K562 (cell line): ENCODE measurements around the gene SLC38A10. TPM values are rescaled to one million over a fixed set of nuclear protein-coding genes. Genes with fewer than 3 reads are reported as not detected.

Source experiments
- ASH1L ChIP-seq: fragments of 450-650 bp; IDR thresholded peaks from 2 replicates; pipeline ENCODE4 v1.6.1; 2018; ENCODE audit warnings: borderline replicate concordance, mild to moderate bottlenecking, low read depth; ENCODE audit not compliant: partially characterized antibody
- BMI1 ChIP-seq: fragments of 150-350 bp; IDR thresholded peaks from 2 replicates; pipeline ENCODE4 v1.6.1; 2014; ENCODE audit warnings: low read length
- CGGBP1 ChIP-seq: fragments of 250-450 bp; sonication (Bioruptor Pico); IDR thresholded peaks from 2 replicates; pipeline ENCODE4 v1.9.0; 2021; ENCODE audit warnings: mild to moderate bottlenecking
- CREB3L1 ChIP-seq: fragments of 450-650 bp; IDR thresholded peaks from 2 replicates; pipeline ENCODE4 v1.6.1; 2014; ENCODE audit warnings: low read depth, mild to moderate bottlenecking, moderate library complexity, borderline replicate concordance
- CREBBP ChIP-seq: IDR thresholded peaks from one replicate; pipeline ENCODE4 v1.6.1; 2012; ENCODE audit warnings: low read depth, mild to moderate bottlenecking, control low read depth, inconsistent platforms, low read length
- CTCFL ChIP-seq: IDR thresholded peaks from 2 replicates; pipeline ENCODE4 v1.6.1; 2011; ENCODE audit warnings: borderline replicate concordance, low read depth, mild to moderate bottlenecking, moderate library complexity, low read length; ENCODE audit not compliant: insufficient read depth, poor library complexity, severe bottlenecking
- GTF2B ChIP-seq: IDR thresholded peaks from 2 replicates; pipeline ENCODE4 v1.6.1; 2011; ENCODE audit not compliant: insufficient read length; ENCODE audit errors: extremely low read depth
- HDAC8 ChIP-seq: fragments of 450-650 bp; IDR thresholded peaks from 2 replicates; pipeline ENCODE4 v1.6.1; 2016; ENCODE audit warnings: mild to moderate bottlenecking, missing genetic modification characterization, moderate library complexity, missing compliant biosample characterization
- HNRNPL ChIP-seq: fragments of 200-400 bp; formaldehyde crosslinking; IDR thresholded peaks from 2 replicates; pipeline ENCODE4 v1.6.1; 2017; ENCODE audit warnings: low read depth, mild to moderate bottlenecking, low read length
- HNRNPLL ChIP-seq: fragments of 200-400 bp; formaldehyde crosslinking; IDR thresholded peaks from 2 replicates; pipeline ENCODE4 v1.6.1; 2017; ENCODE audit warnings: low read length, low read depth, mild to moderate bottlenecking; ENCODE audit not compliant: poor library complexity, severe bottlenecking
- MEF2A ChIP-seq: IDR thresholded peaks from 2 replicates; pipeline ENCODE4 v1.6.1; 2011; ENCODE audit warnings: low read depth, mild to moderate bottlenecking, low read length, moderate library complexity; ENCODE audit not compliant: control insufficient read depth
- PHTF2 ChIP-seq: fragments of 250-450 bp; sonication (Bioruptor Pico); IDR thresholded peaks from 2 replicates; pipeline ENCODE4 v1.5.0; 2021; ENCODE audit warnings: mild to moderate bottlenecking
- POLR2A ChIP-seq: fragments of 450-650 bp; conservative IDR thresholded peaks from 2 replicates; pipeline ENCODE4 v1.6.1; 2016
- RBM17 ChIP-seq: fragments of 200-400 bp; formaldehyde crosslinking; IDR thresholded peaks from 2 replicates; pipeline ENCODE4 v1.6.1; 2017; ENCODE audit warnings: low read depth, mild to moderate bottlenecking, low read length, borderline replicate concordance
- SMAD2 ChIP-seq: fragments of 150-350 bp; IDR thresholded peaks from 2 replicates; pipeline ENCODE4 v1.6.1; 2014; ENCODE audit warnings: low read depth, mild to moderate bottlenecking, low read length
- SMC3 ChIP-seq: conservative IDR thresholded peaks from 2 replicates; pipeline ENCODE4 v1.6.1; 2011; ENCODE audit warnings: low read depth, low read length, improper control_type of control experiment; ENCODE audit not compliant: insufficient read depth
- TCFL5 ChIP-seq: fragments of 250-450 bp; sonication (Bioruptor Pico); conservative IDR thresholded peaks from 2 replicates; pipeline ENCODE4 v1.6.1; 2021; ENCODE audit warnings: mild to moderate bottlenecking, moderate library complexity, matching md5 sums
- VEZF1 ChIP-seq: fragments of 200-800 bp; sonication (Bioruptor generic); IDR thresholded peaks from 2 replicates; pipeline ENCODE4 v1.6.1; 2017; ENCODE audit warnings: missing genetic modification characterization, missing compliant biosample characterization
- ZEB2 ChIP-seq: fragments of 450-650 bp; IDR thresholded peaks from 2 replicates; pipeline ENCODE4 v1.6.1; 2016
- ZNF121 ChIP-seq: sonication (generic); formaldehyde crosslinking; conservative IDR thresholded peaks from 2 replicates; pipeline ENCODE4 v1.8.0; 2022; ENCODE audit warnings: missing genetic modification reagents
- ZNF124 ChIP-seq: sonication (generic); formaldehyde crosslinking; IDR thresholded peaks from 2 replicates; pipeline ENCODE4 v1.8.1; 2022; ENCODE audit warnings: missing genetic modification reagents
- polyA plus RNA-seq, 8 experiments: library from polyadenylated mRNA; depleted of rRNA in 4 of 8; stranded (reverse) in 5 of 8; unstranded in 3 of 8; fragments of >200 nt; fragmentation: Nextera tagmentation in 2 of 8; fragmentation: Illumina TruSeq in 1 of 8; extraction: Ambion mirVana in 2 of 8; extraction: Trizol in 1 of 8; gene quantifications; 2 replicates each; pipeline versions ENCODE4 v1.2.1 to v1.2.3, GENCODE V29; 2011 to 2014; ENCODE audit warnings: inconsistent platforms in 1 of 8, missing spikeins in 1 of 8
- total RNA-seq, 7 experiments: library from RNA; depleted of rRNA in 6 of 7; stranded (reverse); fragments of >200 nt in 6 of 7; fragmentation: Illumina TruSeq in 2 of 7; extraction: Trizol in 2 of 7; gene quantifications; 2 replicates each; pipeline versions ENCODE4 v1.2.1 to v1.2.3, GENCODE V29; 2011 to 2021; ENCODE audit warnings: low replicate concordance in 1 of 7

Gene SLC38A10
- total and polyA plus RNA-seq, 9 of the 15 experiments (the other 6 are each of a cell fraction or from before 2014, with no cell fraction given), result 0.45 to 54.2 (median 13.8) TPM

GRCh38 chr17:81222906-81223761, 72.0 kb downstream of the SLC38A10 start, which contains the start of gene CEP131 (continued):
- TF ChIP-seq CTCFL, result no peak
- peak; percentile 96 for TF ChIP-seq ASH1L
- peak; percentile 64; the same call in 1 of the 2 replicates for TF ChIP-seq HNRNPL
- no peak for TF ChIP-seq PHTF2 (CRISPR knock-in tag)
- no peak for TF ChIP-seq BMI1
- TF ChIP-seq VEZF1, result peak; percentile 93
- peak; percentile 92 for TF ChIP-seq HNRNPLL
- no peak for TF ChIP-seq ZNF124 (CRISPR knock-in tag)
- TF ChIP-seq TCFL5 (CRISPR knock-in tag), result no peak
- TF ChIP-seq CREBBP, result no peak
- peak; percentile 34; the same call in 1 of the 2 replicates for TF ChIP-seq CREB3L1
- TF ChIP-seq RBM17, result no peak
- no peak for TF ChIP-seq CGGBP1 (CRISPR knock-in tag)
- TF ChIP-seq ZEB2, result no peak
- TF ChIP-seq ZNF121 (CRISPR knock-in tag), result no peak
- TF ChIP-seq SMC3, result no peak
- no peak for TF ChIP-seq SMAD2
- TF ChIP-seq HDAC8 (tag), result no peak
- no peak for TF ChIP-seq MEF2A
- no peak for TF ChIP-seq GTF2B
- TF ChIP-seq POLR2A, result peak; percentile 83
